ENCODE measurements around the gene STX10. TPM values are rescaled to one million over a fixed set of nuclear protein-coding genes. Genes with fewer than 3 reads are reported as not detected.
"Not testable (repeated sequence)": the region's sequence is repeated elsewhere in the genome, so short reads cannot be mapped to it uniquely, and the experiment has no call there.

The STX10 gene
- total RNA-seq, 1 experiment from 2014 or later, result 43.6 TPM

DNA sequence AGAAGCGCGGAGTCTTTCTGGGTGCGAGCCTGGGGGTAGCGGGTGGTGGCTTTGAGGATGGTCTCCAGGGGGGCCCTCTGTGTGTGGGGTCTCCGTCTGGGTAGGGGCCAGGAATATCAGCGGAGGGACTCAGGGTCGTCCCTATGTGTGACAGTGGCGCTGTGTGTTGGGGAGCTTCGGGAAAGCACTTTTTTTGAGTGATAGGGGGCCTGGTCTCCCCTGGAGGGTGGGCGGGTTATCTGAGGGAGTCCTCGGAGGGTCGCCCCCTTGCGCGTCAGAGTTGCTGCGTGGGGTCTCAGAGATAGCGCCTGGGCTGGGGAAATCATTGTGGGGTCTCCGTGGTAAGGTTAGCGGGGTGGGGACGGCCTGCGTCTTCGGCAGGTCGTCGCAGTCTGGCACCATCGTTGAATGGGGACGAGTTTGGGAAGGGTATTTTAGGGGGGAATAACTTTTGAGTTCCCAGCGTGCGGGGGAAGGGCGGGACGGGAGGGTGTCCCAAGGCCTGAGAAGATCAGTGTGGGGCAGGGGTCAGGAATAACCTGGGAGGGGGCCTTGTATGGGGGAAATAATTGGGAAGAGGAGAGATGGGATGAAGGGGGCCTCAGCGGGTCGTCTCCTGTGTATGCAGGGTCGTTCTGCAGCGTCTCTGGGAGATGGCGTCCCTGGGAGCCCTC, 893 bp upstream of the STX10 start:
- Histone ChIP-seq H3K9me3 (ENCODE audit: control insufficient read depth, insufficient read depth, low read depth, low read length) (no peaks in the 10 kb centered on the region), H3K4me3 (ENCODE audit: low read depth in 2 of 2, low read length in 2 of 2) (peak overlapping the region; percentile 83 to 93), H3K4me1 (ENCODE audit: control insufficient read depth, insufficient read depth, low read length) (peaks cover under 1% of the 10 kb centered on the region), H3K27me3 (ENCODE audit: control insufficient read depth, insufficient read depth, low read length) (no peaks in the 10 kb centered on the region), H3K27ac (ENCODE audit: low read length) (peak overlapping the region; percentile 96), H3K36me3 (ENCODE audit: control insufficient read depth, insufficient read depth, low read length) (peaks cover 10% of the 10 kb centered on the region; the same call in 1 of the 2 replicates)
- ChIA-PET CTCF (no interaction called here), POLR2A (interaction anchor here (0.6 kb wide), 2 partner anchors 546 to 584 kb away, joined by 4 to 11 read pairs; no protein-coding TSS in a partner anchor)
- in situ Hi-C loops (cut with HindIII; ENCODE audit: low pct_unique_long_range_greater_than_20kb, low sequenced_read_pairs), result no loop called here
- DNase-seq (ENCODE audit: low read depth, low spot score), result no peak
- no TSS peak for BruUV-seq (replicated peaks)
- ATAC-seq, result peak; percentile 1
- no peak for TF ChIP-seq TCF7L2 (IDR thresholded peaks at IDR 0.05; ENCODE audit: low read depth, low read length)
- no peak for TF ChIP-seq POLR2AphosphoS5 (IDR thresholded peaks at IDR 0.05; ENCODE audit: low read depth, low read length)
- TF ChIP-seq, protein P1, sequence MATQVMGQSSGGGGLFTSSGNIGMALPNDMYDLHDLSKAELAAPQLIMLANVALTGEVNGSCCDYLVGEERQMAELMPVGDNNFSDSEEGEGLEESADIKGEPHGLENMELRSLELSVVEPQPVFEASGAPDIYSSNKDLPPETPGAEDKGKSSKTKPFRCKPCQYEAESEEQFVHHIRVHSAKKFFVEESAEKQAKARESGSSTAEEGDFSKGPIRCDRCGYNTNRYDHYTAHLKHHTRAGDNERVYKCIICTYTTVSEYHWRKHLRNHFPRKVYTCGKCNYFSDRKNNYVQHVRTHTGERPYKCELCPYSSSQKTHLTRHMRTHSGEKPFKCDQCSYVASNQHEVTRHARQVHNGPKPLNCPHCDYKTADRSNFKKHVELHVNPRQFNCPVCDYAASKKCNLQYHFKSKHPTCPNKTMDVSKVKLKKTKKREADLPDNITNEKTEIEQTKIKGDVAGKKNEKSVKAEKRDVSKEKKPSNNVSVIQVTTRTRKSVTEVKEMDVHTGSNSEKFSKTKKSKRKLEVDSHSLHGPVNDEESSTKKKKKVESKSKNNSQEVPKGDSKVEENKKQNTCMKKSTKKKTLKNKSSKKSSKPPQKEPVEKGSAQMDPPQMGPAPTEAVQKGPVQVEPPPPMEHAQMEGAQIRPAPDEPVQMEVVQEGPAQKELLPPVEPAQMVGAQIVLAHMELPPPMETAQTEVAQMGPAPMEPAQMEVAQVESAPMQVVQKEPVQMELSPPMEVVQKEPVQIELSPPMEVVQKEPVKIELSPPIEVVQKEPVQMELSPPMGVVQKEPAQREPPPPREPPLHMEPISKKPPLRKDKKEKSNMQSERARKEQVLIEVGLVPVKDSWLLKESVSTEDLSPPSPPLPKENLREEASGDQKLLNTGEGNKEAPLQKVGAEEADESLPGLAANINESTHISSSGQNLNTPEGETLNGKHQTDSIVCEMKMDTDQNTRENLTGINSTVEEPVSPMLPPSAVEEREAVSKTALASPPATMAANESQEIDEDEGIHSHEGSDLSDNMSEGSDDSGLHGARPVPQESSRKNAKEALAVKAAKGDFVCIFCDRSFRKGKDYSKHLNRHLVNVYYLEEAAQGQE (IDR thresholded peaks at IDR 0.05; ENCODE audit: insufficient read depth in 1 of 2, low read depth in 2 of 2, low read length in 1 of 2), result no peak
- TF ChIP-seq, protein P2, sequence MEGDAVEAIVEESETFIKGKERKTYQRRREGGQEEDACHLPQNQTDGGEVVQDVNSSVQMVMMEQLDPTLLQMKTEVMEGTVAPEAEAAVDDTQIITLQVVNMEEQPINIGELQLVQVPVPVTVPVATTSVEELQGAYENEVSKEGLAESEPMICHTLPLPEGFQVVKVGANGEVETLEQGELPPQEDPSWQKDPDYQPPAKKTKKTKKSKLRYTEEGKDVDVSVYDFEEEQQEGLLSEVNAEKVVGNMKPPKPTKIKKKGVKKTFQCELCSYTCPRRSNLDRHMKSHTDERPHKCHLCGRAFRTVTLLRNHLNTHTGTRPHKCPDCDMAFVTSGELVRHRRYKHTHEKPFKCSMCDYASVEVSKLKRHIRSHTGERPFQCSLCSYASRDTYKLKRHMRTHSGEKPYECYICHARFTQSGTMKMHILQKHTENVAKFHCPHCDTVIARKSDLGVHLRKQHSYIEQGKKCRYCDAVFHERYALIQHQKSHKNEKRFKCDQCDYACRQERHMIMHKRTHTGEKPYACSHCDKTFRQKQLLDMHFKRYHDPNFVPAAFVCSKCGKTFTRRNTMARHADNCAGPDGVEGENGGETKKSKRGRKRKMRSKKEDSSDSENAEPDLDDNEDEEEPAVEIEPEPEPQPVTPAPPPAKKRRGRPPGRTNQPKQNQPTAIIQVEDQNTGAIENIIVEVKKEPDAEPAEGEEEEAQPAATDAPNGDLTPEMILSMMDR (IDR thresholded peaks at IDR 0.05), result no peak
- intact Hi-C loops (cut with micrococcal nuclease; ENCODE audit: unreplicated experiment), result no loop called here

DNA sequence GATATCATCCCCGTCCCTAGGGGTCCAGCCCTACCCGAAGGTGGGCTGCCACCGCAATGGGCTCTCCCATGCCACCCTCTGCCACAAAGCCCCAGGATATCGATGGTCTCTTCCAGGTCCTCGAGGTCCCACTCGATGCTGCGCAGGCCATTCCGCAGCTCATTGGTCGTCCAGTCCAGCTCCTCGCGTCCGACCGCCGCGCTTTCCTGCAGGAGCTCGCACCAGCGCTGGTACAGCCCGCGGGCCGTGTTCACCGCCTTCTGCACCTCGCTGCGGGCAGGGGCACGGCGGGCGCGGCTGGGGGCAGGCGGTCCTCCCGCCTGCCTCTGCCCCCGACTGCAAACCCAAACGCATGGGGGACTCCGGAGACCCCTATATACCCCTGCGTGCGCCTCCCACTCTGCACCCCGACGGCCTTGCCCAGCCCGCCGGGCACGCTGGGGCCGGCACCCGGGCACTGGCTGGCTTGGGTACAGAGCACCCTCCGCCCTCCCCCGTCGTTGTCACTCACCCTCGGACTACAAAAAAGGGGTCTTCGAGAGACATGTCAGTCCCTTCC, 468 bp downstream of the STX10 start:
- TSS peak; percentile 59 for BruUV-seq (replicated peaks)
- Histone ChIP-seq H3K36me3 (ENCODE audit: control insufficient read depth, insufficient read depth, low read length) (peaks cover 10% of the 10 kb centered on the region; the same call in 1 of the 2 replicates), H3K9me3 (ENCODE audit: control insufficient read depth, insufficient read depth, low read depth, low read length) (no peaks in the 10 kb centered on the region), H3K4me1 (ENCODE audit: control insufficient read depth, insufficient read depth, low read length) (no peaks in the 10 kb centered on the region), H3K27me3 (ENCODE audit: control insufficient read depth, insufficient read depth, low read length) (no peaks in the 10 kb centered on the region), H3K4me3 (ENCODE audit: low read depth in 2 of 2, low read length in 2 of 2) (peak overlapping the region; percentile 83 to 93), H3K27ac (ENCODE audit: low read length) (peak overlapping the region; percentile 96)
- POLR2A ChIA-PET, result no interaction called here
- CTCF ChIA-PET, result no interaction called here
- in situ Hi-C loops (cut with HindIII; ENCODE audit: low pct_unique_long_range_greater_than_20kb, low sequenced_read_pairs) (no loop called here), intact Hi-C loops (cut with micrococcal nuclease; ENCODE audit: unreplicated experiment) (no loop called here)
- peak; percentile 5 for ATAC-seq
- DNase-seq (ENCODE audit: low read depth, low spot score), result no peak
- TF ChIP-seq TCF7L2 (IDR thresholded peaks at IDR 0.05; ENCODE audit: low read depth, low read length), result no peak
- no peak for TF ChIP-seq SIN3A (IDR thresholded peaks at IDR 0.05; ENCODE audit: borderline replicate concordance, insufficient read depth, low read depth, low read length)
- TF ChIP-seq, protein P1 (IDR thresholded peaks at IDR 0.05; ENCODE audit: insufficient read depth in 1 of 2, low read depth in 2 of 2, low read length in 1 of 2), result no peak
- TF ChIP-seq, protein P2 (IDR thresholded peaks at IDR 0.05), result no peak
- TF ChIP-seq POLR2AphosphoS5 (IDR thresholded peaks at IDR 0.05; ENCODE audit: low read depth, low read length), result no peak

DNA sequence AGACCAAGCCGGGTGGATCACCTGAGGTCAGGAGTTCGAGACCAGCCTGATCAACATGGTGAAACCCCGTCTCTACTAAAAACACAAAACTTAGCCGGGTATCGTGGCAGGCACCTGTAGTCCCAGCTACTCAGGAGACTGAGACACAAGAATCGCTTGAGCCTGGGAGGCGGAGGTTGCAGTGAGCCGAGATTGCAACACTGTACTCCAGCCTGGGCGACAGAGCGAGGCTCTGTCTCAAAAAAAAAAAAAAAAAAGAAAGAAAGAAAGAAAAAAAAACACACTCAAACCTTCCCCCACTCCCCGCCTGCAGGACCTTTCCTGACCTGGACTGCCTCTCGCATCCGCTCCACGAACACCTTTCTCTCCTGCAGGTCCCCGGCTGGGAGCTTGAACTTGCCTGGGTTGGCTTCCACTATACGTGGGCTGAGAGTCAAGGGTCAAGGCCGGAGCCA, 975 bp downstream of the STX10 start:
- H3K4me1 ChIP-seq (ENCODE audit: control insufficient read depth, insufficient read depth, low read length); in situ Hi-C loops (cut with HindIII; ENCODE audit: low pct_unique_long_range_greater_than_20kb, low sequenced_read_pairs); CTCF ChIA-PET; BruUV-seq (replicated peaks); ATAC-seq; POLR2A ChIA-PET; H3K9me3 ChIP-seq (ENCODE audit: control insufficient read depth, insufficient read depth, low read depth, low read length); DNase-seq (ENCODE audit: low read depth, low spot score); intact Hi-C loops (cut with micrococcal nuclease; ENCODE audit: unreplicated experiment); H3K27me3 ChIP-seq (ENCODE audit: control insufficient read depth, insufficient read depth, low read length): not testable (repeated sequence)
- Histone ChIP-seq H3K27ac (ENCODE audit: low read length) (peak overlapping the region; percentile 96), H3K36me3 (ENCODE audit: control insufficient read depth, insufficient read depth, low read length) (peaks cover 10% of the 10 kb centered on the region; the same call in 1 of the 2 replicates), H3K4me3 (ENCODE audit: low read depth in 2 of 2, low read length in 2 of 2) (peak overlapping the region; percentile 83 to 93)

Data from Panc1 (cell line).